Measurements from ENCODE around the gene PHRF1.

PHRF1 gene

DNA sequence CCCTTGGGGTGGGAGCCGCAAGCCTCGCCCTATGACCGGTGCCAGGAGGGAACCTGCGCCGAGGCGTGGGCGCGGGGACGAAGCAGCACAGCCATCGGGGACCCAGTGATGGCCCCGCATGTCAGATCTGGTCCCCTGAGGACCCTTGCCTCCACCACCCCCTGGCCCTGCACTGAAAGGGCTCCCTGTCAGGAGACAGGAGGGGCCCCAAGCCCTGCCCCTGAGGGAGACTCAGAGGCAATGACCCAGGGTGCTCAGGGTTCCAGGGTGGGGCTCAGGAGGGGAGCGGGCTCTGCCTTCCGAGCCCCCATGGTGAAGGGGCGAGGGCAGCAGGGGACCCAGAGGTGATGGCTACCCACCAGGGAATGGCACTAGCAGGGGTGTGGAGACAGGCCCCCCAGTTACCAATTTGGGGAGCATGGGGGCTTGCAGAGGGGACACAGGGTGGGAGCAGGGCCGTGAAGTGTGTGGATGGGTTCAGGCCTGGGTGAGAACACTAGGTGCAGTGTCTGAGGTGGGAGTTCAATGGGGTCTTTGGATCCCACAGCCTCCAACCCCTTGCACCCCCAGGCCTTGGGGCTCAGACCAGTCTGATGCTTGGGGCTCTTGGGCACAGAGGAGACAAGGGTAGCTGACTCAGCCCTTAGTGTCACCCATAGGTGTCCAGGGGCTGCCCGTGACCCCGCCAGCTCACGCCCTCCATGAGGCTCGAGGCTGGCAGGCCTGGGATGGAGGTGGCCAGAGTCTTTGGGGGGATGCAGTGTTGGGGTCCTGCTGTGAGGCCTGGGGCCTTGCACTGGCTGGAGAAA, 38.4 kb upstream of the PHRF1 start:
- no peak for DNase-seq (ENCODE audit: low spot score)

DNA sequence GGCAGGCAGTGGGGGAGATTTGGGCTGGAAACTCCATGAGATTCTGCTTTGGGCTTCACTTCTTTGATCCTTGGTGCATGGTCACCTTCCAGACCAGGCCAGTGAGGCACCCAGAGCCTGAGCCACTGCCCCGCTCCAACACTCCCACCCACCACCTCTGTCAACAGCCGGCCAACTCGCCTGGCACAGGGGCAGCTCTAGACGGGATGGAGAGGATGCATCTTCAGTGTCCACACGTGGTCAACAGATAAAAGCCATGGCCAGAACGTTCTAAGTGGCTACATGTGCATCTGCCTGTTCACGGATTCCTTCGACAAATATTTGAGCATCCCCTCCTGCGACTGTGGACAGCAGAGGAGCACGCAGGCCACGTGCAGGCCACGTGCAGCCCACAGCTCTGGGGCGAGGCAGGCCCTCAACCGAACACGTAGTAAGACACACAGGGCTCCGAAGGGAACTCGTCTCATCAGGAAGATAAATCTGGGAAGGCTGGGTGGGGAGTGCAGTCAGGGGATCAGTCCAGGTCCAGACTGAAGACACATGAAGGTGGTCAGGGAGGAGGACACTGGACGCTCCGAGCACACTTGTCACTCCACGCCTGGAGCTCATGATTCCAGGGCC, 37.7 kb upstream of the PHRF1 start:
- DNase-seq (ENCODE audit: low spot score) = no peak

DNA sequence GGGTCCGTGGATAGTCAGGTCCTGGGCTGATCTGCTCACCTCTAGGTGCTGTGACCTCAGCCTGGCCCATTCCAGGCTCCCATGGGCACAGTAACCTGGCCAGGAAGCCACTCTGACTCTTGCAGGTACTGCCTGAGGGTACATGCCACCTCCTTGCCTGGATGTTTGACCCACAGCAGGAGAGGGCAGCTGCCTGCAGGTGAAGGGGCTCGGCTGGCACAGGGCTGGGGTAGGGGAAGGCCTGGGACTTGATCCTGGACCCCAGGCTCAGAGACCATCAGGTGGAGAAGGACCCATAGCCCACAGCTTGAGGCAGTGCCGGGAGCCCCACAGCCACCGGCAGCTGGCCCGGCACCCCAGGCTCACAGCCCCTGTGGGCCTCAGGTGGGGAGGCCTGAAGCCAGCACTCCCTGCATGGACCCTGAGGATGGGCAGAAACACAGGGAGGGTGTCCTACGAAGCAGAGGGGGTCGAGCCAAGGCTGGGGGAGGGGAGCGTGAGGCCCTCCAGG, 36.2 kb upstream of the PHRF1 start:
- no peak for DNase-seq (ENCODE audit: low spot score)

DNA sequence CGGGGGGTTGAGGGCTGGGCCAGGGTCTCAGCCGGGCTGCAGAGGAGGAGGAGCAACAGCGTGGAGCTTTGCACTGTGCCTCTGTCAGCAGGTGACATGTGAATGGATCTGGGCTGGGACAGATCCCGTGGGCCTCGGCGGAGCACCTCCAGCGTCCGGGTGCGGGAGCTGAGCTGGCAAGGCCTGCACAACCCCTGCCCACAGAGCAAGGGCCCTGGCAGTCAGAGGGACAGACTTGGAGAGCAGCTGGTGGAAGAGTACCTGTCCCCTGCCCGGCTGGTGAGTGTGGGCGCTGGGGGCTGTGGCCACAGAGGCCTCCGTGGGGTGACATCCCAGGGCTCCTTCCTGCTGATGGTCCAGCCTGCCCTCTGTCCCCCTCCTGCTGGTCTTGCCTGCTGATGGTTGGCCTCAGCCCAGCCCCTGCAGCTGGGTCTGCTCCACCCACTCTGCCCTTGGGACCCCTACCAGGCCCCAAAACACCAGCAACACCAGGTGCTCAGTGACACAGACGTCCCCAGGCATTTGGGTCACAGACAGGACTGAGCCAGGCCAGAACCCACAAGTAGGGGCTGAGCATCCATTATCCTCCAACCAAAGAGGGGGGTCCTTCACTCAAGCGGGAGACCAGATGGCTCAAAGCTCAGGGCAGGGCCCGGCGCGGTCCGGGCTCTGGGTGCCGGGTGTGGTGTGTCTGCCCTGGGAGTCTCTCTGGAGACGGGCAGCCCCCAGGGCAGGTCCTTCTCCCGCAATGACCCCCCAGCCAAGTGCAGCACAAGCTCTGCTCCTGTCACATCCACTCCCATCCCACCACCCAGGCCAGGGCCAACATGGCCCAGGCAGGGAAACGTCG, 35.5 kb upstream of the PHRF1 start:
- no peak for DNase-seq (ENCODE audit: low spot score)

DNA sequence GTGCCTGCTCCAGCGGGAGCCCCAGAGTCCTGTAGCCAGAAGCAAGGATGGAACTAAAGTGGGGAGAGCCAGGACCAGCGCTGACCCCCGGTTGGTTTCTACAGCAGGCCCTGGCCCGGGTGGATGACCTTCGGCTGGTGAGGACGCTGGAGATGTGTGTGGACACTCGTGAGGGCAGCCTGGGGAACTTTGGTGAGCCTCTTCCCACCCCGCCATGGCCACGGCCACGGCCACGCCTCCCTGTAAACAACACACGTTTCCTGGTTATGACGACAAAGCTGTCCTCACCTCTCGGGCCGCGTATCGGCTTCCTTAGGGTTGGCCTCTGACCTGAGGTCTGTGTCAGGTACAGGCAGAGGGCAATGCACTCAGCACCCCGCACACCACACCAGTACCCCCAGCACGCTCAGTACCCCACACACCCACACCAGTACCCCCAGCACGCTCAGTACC, 34.8 kb upstream of the PHRF1 start:
- DNase-seq (ENCODE audit: low spot score) = no peak

DNA sequence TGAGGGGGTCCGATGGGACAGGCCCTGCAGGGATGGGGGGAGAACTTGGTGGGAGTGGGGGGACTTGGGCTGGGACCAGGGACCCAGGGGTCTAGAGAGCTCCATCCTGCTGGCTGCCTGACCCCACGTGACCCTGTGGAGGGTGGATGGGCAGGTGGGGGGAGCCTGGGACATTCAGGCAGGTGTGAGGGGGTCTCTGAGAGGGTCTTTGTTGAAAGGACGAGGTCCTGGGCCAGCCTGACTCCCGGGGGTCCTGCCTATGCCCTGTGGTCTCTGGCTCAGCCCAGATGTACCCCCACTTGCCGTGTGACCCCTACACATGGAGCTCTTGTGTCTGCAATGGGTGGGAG, 31.5 kb upstream of the PHRF1 start:
- DNase-seq (ENCODE audit: low spot score) = no peak

DNA sequence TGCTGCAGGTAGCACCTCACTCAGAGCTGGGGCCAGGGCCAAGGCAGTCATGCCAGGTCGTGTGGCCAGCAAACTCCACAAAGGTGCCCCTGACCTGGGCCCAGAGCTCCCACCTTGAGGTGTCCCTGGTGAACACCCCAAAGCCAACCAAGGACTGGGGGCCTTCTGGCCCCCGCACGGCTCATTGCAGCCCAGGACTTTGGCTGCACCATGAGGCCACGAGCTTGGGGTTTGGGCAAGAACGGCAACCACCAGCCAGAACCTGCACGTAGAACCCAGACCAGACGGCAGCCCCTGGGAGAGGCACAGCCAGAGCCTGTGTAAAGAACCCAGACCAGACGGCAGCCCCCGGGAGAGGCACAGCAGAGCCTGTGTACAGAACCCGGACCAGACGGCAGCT, 31.1 kb upstream of the PHRF1 start:
- no peak for DNase-seq (ENCODE audit: low spot score)

DNA sequence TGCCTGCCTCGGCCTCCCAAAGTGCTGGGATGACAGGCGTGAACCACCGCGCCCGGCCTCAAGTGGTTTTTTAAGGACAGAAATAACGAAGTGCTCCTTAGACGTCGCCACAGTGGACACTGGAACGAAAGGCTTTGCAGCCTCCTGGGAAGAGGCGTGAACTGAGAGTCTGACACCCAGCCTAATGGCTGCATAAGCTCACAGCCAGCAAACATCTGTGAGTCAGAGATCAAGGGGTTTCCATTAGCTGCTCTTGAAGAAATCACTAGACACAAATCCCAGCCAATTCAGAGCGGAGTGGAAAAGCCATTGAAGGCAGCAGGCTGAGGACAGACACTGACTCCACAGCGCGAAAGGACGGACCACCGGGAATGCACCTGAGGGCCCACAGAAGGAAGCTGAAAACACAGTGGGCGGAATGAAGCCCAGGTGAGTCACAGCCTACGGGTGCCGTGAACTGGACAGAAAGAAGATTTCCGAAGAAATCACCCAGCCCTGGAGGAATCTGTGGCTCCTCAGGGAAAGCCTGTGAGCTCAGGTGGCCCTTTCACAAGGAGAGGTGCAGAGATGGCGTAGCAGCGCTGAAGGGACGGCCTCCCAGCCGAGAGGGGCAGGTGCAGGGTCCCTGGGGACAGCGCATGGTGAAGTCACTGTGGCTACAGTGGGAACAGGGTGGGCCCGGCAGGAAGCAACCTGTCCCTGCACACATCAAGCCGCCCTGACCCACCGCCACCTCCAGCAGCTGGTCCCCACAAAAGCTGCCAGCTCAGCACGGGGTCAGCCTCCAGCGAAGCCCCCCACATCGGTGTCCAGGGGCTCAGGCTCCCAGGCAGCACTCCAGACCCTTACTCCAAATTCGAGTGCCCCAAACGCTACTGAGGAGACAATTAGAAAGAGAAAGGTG, 27.3 kb upstream of the PHRF1 start:
- no peak for DNase-seq (ENCODE audit: low spot score)

DNA sequence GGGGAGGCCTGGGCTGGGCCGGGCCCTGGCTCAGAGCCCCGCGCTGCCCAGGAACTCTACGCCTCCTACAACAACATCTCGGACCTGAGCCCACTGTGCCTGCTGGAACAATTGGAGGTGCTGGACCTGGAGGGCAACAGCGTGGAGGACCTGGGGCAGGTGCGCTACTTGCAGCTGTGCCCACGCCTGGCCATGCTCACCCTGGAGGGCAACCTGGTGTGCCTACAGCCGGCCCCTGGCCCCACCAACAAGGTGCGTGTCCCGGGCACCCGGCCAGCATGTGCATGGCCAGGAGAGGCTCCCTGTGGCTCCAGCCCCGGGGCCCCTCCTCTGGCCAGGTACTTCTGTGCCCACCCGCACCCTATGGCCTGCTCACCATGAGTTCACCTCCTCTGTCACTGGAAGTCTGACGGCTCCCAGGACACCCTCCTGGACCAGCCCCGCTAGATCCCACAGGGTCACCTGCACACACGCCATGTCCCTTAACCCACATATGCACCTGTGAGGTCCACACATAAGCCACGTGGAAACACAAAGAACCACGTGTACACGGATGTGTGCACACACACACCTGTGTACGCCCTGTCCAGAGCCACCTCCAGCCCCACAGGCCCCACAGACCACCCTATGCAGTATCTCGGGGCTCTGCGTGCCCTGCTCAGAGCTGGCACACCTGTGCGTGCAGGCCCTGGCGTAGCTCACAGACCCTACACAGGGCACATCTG, 26.1 kb upstream of the PHRF1 start:
- DNase-seq (ENCODE audit: low spot score) = no peak

DNA sequence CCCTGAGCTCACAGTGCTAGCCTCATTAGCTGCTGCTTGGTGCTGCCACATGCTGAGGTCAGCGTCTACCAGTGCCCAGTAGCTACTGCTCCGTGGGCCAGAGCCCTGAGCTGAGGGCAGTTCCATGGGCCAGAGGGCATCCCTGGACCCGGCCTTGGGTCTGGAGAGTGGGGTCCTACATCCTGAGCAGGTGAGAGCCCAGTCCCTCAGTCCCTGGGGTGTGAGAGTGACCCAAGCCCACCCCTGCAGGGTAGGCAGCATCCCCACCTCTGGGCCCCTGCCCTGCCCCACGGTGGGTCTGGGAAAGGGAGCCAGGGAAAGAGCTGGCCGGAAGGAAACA, 25.6 kb upstream of the PHRF1 start:
- no peak for DNase-seq (ENCODE audit: low spot score)

DNA sequence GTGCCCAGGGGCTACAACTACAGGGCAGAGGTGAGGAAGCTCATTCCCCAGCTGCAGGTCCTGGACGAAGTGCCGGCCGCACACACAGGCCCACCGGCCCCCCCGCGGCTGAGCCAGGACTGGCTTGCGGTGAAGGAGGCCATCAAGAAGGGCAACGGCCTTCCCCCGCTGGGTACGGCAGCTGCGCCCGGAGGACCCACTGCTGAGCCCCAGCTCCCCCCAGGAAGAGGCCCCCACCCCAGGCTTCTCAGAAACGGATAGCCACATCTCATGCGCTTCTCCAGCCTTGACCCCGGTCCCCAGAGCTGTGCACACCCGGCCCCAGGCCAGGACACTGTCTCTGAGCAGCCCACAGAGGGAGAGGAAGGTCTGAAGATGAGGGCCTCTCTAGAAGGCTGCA, 25.1 kb upstream of the PHRF1 start:
- DNase-seq (ENCODE audit: low spot score) = no peak

DNA sequence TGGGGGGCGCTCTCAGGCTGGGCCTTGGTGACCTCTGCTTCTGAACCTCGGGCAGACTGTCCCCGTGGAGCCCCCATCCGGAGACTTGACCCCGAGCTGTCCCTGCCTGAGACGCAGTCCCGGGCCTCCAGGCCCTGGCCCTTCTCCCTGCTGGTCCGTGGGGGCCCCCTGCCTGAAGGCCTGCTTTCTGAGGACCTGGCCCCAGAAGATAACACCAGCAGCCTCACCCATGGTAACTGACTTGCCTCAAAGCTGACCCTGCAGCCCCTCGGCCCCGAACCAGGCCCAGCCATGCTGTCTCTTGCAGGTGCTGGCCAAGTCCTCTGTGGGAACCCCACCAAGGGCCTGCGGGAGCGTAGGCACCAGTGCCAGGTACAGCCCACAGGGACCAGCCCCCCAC, 24.7 kb upstream of the PHRF1 start:
- no peak for DNase-seq (ENCODE audit: low spot score)

DNA sequence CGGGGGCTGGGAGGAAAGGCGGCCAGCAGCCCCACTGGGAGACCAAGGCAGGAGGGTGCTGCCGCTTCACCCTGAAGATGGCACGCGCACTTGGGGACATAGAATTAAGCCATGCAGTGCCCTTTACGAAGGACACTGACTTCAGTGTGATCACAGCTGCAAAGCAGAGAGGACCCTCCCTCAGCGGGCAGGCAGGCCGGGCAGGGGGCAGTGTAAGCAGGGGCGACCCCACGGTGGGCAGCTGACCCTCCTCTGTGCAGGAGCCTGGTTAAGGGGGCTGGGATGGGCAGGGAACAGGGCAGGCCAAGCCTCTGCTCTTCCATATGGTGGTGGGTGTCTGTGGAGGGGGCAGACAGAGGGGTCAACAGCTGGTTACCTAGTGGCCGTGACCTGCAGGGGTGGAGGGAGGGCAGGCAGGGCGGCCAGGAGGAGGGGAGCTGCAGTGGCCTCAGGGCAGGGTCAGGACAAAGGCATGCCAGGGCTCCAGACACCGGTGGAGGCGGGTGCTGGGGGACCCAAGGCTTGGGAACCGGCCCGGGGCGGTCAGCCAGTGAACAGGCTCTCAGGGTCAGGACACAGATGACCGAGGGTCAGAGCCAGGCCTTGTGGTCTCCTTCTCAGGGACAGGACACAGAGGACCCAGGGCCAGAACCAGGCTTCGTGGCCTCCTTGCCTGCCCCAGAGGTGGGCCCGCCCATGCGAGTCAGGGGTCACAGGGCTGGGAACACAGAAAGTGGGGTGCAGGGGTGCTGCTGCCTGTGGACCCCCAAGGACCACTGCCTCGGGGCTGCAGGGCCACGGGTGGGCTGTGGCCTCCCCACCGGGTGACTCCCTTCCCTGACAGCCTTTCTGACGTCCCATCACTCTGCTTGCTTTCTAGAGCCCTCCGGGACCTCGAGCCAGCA, 22.9 kb upstream of the PHRF1 start:
- no peak for DNase-seq (ENCODE audit: low spot score)

DNA sequence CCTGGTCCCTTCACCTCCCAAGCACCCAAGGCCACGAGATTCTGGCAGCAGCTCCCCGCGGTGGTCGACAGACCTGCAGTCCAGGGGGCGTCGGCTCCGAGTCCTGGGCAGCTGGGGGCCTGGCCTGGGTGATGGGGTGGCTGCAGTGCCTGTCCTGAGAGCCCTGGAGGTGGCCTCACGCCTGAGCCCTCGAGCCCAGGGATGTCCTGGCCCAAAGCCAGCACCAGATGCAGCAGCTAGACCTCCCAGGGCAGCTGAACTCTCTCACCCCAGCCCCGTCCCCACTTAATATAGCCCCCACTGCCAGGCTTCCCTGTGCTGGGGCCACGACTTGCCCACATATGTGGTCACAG, 22.3 kb upstream of the PHRF1 start:
- DNase-seq (ENCODE audit: low spot score) = no peak

DNA sequence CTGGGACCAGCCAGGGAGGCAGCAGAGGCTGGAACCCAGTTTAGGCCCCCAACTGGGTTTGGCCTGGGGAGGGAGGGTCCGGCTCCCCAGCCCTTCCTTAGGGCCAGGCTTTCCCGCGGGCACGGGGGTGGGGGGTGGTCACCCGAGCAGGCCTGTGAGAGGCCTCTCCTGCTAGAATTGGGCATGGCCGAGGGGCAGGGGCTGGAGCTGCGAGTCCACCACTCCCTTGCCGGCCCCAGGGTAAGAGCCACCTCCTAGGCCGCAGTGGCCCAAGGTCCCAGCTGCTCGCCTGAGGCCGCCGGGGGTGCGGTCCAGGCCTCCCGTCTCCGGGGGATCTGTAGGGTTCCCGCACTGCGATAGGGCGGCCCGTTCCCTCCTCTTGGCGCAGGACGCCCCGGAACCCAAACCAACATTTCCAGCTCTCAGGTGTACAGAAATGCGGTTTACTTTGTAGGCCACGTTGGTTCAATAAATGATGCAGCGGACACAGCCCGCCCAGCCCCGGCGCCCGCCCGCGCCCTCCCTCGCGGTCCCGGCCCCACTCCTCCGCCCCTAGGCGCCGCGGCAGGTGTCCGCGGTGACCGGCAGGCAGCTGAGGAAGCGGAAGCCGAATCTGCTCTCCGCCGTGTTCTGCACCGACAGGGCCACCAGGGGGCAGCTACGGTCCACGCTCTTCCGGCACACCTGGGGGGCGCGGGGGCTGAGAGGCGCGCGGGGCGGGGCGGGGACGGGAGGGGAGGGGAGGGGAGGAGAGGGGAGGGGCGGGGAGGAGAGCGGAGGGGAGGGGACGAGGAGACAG, 21.6 kb upstream of the PHRF1 start:
- DNase-seq (ENCODE audit: low spot score) = peak; percentile 73

DNA sequence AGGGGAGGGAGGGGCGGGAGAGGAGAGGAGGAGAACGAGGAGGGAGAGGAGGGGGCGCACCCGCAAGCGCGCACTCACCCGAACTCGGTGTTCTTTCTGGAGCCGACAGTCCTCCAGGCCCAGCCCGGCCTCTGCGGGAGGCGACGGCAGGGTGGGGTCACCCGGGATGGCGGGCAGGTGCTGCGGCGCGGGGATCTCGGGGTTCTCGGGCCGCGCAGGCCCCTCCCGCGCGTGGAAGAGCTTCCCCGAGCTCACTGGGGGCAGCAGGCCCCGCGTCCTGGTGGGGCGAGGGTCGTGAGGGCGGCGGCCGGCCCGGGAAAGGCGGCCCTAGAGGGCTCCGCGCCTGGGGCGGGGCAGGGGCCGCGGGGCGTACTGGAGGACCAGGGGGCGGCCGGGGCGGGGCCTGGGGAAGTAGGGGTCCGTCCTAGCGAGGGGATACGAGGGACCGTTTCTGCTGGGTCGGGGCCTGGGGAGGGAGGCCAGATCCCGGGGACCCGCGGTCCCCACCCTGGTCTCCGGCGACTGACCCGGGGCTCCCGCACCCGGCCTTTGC, 21.0 kb upstream of the PHRF1 start:
- no peak for DNase-seq (ENCODE audit: low spot score)

DNA sequence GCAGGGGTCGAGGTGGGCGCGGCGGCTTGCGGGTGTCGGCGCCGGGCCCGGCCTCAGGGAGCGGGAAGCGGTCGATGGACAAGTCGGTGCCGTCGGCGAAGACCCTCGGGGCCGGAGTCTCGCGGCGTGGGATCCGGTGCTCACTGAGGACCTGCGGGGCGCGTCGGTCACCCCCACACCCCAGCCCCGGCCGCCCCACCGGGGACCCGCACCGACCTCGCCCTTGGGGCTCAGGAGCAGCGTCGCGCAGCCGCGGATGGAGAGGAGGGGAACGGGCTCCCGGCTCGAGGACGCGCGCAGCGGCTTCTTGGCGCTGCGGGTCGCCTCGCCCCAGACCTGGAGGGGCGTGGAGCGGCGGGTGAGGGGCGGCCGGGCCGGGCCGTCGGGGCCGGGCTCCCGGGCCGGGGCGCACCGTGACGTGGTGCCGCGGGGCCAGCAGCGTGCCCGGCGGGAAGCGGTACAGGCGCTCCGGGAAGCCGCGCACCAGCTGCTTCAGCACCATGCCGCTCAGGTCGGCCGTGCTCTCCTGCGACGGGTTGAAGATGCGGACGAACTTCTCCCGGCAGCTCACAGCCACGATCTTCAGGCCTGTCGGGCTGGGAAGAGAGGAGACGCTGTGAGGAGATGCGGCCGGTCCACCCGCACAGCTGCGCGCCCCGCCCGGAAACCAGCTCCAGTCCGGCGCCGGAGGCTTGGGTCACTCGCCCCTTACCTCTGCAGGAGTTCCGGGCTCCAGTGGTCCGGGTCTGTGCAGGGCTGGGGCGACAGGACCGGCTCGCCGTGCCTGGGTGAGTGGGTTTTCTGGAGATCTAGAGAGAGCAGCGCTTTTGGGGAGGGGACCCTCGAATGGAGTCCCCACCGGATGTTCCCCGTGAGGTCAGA, 20.2 kb upstream of the PHRF1 start:
- no peak for DNase-seq (ENCODE audit: low spot score)

DNA sequence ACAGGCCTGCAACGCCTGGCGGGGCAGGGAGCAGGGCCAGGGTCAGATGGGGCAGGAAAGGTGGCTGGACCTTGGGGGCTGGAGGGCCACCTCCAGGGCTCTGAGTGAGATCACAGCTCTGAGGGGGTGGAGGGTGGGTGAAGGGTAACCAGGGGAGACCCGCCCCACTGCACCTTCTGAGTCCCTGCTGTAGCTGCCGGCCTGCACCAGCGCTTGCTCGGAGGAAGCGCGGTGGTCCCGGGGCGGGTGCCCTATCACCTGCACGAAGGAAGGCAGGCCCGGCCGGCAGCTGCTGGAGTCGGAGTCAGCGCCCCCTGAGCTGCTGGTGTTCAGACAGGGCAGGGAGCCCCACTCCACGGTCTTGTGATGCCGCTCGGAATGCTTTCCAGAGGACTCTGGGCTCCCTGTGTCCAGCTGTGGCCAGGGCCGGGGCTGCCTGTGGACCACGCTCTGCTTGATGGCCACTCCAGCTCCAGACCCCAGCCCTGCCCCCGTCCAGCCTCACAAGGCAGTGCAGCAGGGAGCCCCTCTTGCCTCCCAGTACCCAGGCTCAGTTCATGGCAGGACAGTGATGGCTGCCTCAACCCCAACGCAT, 19.5 kb upstream of the PHRF1 start:
- DNase-seq (ENCODE audit: low spot score) = no peak

All from cerebellar cortex (tissue), 1 donor.